GM21529 (cell line): ENCODE measurements around the gene EDN1.

Experiments used
- ATAC-seq: cut with Tn5 transposase; IDR thresholded peaks from one replicate; pipeline ENCODE4 v1.9.1; 2021; ENCODE audit not compliant: unreplicated experiment

EDN1 gene

DNA sequence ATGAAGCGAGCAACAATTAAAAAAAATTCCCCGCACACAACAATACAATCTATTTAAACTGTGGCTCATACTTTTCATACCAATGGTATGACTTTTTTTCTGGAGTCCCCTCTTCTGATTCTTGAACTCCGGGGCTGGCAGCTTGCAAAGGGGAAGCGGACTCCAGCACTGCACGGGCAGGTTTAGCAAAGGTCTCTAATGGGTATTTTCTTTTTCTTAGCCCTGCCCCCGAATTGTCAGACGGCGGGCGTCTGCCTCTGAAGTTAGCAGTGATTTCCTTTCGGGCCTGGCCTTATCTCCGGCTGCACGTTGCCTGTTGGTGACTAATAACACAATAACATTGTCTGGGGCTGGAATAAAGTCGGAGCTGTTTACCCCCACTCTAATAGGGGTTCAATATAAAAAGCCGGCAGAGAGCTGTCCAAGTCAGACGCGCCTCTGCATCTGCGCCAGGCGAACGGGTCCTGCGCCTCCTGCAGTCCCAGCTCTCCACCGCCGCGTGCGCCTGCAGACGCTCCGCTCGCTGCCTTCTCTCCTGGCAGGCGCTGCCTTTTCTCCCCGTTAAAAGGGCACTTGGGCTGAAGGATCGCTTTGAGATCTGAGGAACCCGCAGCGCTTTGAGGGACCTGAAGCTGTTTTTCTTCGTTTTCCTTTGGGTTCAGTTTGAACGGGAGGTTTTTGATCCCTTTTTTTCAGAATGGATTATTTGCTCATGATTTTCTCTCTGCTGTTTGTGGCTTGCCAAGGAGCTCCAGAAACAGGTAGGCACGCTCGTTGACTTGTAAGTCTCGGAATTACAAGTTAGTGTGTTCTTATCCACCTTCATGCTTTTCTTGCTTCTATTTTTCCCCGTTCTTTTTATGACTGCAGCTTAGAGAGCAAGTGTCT, at the start of gene EDN1:
Gene EDN1, plus strand, starts transcription at position 429 of the 888 bp plus-strand sequence. Its CDS starts 269 bp downstream, at position 698.
- ATAC-seq, result peak; percentile 88

DNA sequence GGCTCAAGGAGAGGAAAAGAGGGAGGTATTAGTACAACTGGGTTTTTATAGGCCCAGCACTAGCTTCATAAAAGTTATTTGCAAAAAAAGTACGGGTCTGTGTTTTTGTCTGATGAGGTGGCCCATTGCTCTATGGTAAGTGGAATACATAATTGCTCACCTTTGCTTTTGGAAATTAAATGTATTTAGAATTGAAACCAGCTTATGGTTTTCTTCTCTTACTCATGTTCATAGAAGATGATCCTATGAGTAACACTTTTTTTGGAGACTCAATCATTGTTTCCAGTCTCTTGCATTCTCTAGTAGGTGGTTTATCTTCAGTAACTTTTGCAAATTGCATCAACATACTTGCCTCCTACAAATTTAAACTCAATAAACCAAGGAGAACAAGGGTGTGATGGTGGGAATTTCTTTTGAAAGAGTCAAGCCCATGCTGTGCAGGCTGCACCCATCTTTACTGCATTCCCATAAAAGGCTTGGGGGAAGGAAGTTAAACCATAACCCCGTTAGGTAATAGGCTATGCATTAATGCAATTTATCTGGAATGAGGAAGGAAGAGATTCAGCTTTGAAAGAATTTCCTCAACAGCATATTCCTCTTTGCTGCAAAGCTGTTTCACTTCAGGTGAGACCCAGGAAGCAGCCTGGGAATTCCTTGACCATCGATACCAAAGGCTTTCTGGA, 48.5 kb upstream of the EDN1 start:
- no peak for ATAC-seq

DNA sequence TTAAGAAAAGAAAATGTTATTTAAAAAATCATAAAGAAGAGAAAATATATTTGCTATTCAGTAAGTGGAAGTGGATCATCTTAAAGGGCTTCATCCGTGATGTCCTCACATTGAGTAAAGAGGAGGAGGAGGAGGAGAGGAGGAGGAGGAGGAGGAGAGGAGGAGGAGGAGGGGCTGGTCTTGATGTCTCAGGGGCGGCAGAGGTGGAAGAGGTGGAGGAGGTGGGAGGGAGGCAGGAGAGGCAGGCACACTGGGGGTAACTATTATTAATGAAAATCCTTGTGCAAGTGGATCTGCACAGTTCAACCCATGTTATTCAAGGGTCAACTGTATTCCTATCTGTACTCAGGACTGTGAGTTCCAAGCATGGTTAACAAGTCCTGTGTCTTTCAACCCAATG, 47.0 kb upstream of the EDN1 start:
- no peak for ATAC-seq

DNA sequence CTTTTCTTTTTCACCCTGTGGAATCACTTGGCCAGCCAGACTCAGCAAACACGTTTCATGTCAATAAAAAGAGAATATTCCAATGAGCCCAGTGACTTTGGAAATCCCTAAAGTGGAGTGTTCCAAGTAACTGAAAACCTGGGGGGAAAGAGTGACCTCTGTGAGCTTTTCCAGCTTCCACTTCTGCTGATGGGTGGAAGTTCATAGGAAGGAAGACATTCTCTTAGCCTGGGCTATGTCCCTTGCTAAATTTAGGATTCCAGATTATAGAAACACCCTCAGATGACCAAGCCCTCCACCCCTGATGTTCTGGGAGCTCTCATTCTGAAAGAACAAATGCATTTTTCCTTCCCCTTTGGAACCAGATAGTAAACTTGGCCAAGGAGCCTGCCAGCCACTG, 44.8 kb upstream of the EDN1 start:
- ATAC-seq, result no peak

DNA sequence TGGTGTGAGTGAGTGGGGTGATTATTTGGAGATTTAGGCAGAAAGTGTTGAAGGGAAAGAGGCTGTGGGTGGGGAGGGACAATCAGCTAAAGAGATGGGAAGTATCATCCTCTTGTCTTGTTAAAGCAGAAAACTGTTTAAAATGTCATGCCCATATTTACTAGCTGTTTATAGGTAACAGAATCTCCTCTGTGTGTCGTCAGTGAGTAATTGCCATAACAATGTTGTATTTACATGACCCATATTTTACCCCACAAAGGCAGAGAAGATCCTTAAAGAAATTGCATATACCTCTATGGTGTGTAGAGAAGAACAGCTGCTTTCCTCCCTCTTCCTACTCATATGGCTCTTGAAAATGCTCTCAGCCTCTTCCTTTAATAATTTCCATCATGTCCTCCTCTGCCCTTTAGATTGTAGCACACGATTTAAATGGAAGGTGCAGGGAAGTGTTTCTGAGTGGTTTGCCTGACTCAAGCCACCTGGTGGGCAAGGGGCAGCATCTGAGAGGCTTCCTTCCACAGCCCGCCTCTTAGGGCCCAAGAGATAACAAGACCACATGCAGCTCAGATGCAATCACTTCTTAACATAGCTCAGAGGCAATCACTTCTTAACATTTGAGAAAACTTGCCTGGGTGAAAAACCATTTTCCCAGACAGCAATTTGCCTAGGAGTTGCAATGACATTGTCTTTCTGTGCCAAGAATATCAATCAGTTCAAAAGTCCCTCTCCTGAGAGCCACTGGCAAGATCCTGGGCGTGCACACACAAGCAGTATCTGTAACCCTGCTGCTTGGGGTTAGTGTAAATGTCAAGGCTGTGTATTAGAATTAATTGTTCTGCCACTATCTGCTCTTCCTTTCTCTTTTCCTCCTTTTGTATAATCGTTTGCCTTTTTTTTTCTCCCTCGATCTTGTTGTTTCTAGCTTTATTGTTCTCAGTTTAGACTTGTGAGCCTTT, 44.1 kb upstream of the EDN1 start:
- no peak for ATAC-seq

DNA sequence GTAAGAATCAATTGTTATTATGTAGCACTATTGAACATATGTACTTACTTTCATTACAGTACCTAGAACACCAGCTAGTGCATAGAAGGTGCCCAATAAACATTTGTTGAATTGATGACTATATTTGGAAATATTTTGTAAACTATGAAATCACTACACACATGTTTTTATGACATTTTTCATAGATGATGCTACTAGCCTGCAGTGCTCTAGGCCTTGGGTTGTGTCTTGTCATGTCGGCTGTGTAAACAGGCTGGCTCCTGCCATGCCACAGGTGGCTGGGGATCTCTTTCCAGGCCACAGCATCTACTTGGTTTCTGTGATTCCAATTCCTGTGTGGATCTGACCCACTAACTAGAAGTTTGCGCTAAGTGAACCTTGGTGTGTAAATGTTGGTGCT, 43.3 kb upstream of the EDN1 start:
- ATAC-seq, result no peak

DNA sequence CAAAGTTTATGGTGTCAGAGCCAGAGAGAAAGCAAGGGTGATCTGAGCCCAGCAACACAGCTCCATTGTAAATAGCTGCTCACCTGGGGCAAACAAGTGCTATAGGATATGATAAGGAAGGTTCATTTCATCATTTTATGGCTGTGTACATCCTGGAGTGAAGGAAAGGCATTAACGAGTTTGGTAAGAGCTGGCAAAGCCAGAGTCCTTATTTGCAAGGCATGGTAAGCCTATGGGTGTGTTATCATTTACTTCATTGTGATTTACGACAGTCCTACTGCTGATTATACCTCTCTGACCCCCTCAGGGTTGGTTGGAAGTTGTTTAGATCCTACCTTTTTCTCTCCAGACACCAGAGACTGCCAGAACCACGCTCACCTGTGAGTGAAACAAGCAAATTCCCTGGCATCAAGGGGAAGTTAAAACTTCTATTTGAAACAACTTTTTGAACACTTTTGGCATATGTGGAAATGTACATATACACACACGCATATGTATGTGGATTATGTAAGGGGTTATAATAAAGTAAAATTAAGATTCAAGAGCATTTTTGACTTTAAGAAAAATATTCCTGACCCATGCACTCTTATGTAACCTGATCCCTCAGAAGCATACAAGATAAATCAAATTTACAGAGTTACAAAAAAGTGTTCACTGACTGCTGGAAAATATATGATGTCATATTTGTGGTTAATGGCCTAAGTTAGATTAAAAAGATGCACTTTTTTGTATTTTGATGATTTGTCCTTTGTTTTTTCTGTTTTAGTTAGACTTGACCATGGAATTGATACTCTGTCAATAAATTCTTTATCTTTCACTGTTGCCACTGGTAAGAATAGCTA, 40.4 kb upstream of the EDN1 start:
- no peak for ATAC-seq

DNA sequence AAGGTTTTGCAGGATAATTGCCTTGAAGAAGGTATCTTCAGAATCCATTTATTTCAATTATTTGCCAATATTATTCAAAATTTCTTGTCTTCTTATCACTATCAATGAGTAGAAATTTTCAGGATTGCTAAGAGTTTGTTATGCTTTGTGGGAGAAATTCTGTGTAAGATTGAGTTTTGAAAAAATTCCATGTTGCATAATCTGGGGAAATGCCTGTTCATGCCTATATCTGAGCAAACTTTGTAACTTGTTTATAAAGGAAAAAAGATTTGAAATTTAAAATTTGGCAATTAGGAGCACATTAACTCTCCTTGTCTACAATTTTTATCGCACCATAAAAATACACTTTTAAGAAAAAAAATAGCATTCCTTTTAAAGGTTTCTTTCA, 39.8 kb upstream of the EDN1 start:
- no peak for ATAC-seq

DNA sequence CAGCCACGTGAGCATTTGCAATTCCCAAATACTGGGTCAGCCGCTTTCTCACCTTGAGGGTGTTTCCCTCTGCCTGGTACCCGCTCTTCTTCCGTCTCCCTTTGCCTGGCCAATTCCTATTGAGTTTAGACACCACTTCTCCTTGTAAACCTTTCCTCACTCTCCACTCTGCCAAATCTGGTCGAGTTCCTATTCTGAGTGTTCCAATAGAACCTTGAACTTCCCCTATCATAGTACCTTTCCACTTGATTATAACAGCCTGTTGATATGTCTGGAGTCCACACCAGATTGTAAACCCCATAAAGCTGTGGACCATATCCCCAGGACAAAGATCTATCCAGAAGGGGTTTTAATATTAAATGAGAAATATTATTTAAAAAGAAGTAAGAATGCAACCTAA, 36.0 kb upstream of the EDN1 start:
- ATAC-seq, result no peak

DNA sequence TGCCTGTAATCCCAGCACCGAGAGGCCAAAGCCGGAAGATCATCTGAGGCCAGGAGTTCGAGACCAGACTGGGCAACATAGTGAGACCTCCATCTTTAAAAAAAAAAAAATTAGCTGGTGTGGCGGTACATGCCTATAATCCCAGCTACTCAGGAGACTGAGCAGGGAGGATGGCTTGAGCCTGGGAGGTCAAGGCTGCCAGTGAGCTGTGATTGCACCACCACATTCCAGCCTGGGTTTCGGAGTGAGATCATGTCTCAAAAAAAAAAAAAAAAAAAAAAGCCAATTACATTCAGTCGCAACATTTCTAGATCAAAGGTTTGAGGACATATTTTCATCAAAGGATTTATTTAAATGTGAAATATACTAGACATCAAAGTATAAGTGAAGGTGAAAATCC, 32.0 kb upstream of the EDN1 start:
- no peak for ATAC-seq

DNA sequence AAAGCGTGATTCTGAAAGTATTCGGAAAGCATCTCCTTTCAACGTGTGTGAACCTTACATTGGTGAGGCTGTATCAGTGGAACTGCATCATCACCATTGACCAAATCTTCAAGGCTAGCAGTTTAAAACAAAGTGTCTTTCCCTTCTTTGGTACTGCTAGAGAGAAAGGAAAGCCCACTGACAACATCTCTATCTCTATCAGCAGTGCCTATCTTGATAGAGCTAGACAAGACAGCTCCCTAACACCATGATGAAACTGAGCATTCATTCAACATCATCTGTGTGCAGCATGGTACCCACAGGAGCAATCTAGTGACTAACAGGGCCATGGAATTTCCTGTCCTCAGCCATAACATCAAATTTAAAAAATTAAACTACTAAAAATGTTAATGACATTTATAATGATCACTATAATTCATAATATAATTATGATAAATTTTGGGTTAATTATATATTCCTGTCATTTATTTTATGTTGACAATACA, 31.5 kb upstream of the EDN1 start:
- ATAC-seq, result no peak

DNA sequence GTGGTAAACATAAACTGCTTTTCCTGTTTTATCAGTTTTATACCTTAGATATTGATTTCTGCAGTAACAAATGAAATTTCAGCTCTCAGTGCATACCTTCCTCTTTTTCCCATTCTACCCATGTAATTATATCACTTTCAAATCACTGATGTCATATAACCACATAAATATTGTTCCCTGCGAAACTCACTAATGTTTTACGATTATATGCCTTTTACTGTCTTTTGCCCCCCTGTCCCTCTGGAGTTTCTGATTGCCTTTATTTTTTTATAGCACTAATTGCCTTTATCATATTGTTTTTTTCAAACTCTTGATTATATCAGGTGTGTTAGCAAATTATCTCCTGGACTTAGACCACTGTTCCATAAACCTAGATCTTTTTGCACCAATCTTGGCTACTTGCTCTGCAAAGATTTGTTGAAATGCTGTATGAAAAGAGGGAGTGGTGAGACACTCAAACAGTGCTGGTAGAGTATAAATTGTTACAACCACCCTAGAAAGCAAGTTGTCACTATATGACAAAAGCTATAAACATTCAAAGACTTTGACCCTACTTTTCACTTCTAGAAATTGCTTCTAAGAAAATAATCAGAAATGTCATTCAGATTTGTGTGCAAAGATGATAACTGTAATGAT, 29.6 kb upstream of the EDN1 start:
- ATAC-seq, result no peak

DNA sequence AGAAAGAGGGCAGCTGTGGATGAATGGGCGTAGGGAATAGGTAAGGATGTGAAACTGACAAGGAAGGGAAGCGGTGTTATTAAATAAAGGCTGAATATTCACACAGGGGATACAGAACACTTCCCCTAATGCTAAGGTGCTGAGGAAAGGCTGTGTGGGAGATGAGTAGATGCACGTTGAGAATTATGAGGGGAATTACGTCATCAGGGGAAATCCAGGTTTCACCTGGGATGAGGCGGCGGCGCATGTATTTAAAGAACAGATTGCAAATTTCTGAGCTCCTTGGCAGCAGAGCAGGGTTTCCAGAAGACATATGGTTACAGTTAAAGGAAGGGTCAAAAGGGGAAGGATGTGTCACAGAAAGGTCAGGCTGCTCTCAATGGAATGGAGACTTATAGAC, 28.7 kb upstream of the EDN1 start:
- ATAC-seq, result no peak

DNA sequence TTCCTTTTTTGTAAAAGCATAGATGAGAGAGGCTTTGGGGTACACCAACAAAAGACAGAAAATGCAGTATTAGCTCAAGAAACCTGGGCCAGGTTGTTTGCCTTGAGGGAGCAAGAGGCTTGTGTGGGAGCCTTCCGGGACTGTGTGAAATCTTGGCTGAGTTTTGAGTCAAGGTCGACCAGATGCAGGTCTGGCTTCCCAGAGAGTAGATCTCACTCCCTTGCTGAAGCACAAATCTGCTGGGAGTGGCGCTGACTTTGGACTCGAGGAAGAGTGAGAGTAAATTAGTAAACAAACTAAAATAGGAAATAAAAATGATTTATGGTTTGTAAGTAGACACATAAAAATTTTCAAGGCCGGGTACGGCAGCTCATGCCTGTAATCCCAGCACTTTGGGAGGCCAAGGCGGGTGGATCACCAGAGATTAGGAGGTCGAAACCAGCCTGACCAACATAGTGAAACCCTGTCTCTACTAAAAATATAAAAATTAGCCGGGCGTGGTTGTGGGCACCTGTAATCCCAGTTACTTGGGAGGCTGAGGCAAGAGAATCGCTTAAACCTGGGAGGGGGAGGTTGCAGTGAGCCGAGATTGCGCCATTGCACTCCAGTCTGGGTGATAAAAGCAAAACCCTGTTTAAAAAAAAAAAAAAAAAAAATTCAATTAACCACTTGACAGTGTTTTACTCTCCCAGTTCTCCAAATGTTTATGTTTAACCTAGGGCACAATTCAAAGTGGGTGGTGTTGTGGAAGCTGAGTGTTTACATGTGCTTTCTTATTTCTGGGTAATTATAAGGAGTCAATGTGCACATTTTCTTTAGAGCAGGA, 27.7 kb upstream of the EDN1 start:
- no peak for ATAC-seq

DNA sequence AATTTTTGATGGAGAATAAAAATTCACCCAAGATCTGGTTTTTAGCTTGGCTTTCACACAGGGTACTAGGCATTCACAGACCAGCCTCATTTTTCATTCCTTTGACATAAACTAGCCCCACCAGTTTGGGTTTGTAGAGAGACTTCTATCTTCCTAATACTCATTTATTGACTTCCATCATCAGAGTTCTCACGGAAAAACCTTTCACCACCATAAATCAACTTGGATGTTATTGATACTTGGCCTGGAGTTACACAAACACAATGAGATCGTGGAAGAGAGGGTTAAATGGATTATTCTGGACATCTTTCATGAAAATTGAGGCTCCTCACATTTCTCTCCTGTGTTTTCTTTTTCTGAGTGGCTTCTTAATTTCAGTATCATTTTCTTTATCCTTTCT, 26.8 kb upstream of the EDN1 start:
- no peak for ATAC-seq

DNA sequence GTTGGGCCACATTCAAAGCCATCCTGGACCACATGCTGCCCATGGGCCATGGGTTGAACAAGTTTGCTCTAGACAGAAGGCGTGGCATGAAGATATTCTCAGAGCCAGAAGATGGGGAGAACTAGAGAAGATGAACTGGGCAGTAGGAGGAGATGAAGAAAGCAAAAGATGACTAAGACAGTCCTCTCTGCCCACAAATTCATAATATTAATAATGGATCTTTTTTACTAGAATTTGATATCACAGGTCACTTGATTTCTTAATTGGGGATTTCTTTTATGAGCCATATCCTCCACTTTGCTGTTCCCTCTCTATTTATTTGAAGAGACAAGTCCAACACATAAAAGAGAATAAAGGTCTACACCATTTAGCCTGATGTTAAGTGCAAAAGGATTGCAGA, 25.5 kb upstream of the EDN1 start:
- no peak for ATAC-seq

DNA sequence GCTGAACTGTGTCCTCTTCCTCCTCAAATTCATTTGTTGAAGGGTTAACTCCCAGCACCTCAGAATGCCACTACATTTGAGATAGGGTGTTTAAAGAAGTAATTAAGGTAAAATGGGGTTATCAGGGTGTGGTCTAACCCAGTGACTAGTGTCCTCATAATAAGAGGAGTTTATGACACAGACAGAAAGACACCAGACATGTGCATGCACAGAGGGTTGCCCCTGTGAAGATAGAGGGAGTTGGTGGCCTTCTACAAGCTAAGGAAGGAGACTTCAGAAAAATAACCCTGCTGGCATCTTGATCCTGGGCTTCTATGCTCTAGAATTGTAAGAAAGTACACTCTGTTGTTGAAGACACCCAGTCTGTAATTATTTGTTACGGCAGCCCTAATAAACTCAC, 24.9 kb upstream of the EDN1 start:
- ATAC-seq, result no peak

DNA sequence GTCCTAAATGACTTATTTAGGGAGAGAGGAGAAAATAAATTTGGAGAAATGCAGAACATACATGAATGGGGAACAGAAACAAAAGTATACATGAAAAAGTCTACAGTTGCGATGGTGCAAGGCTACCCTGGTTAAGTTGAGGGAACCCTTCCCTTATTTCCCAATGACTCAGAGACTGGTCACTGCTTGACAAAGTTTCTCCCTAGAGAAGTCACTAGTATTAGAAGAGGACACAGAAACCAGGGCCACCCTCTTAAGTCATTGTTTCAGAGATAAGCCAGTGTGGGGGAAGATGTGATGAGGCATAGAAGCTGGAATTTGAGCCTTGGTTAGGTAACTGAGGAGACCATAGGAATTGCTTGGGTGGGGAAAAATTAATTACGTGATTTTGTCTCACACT, 24.4 kb upstream of the EDN1 start:
- no peak for ATAC-seq

DNA sequence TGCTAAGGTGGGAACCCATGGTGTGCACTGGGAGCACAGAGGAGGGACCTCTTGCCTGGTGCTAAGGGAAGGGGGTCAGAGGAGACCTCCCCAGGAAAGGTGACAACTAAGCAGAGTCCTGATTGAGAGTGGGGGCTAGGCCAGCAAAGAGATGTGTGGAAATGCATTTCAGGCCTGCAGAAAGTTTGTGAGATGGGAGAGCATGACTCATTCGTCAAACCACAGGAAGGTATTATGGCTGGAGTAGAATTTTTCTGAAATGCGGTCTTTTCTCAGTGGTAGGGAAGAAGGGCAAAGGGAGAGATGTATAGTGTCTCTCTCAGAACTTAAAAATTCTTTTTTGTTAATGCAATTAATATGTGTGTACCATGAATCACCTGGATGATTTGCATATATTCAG, 23.6 kb upstream of the EDN1 start:
- ATAC-seq, result no peak
